Mesenchymal stem cell (in vitro differentiated cells and primary cell): ENCODE results near the gene IQCF2.

ENCODE experiments used
- DNase-seq: peaks from one replicate; pipeline ENCODE4 v3.0.0-alpha.2; 2013
- H2AFZ ChIP-seq: one replicate; pipeline ENCODE4 v1.6.1; 2013; ENCODE audit warnings: low read depth, mild to moderate bottlenecking, control low read depth, inconsistent platforms, low read length, moderate library complexity
- H2AK5ac ChIP-seq: 2 replicates; pipeline ENCODE4 v1.6.1; 2013; ENCODE audit warnings: low read length, moderate library complexity, mild to moderate bottlenecking, inconsistent platforms; ENCODE audit not compliant: severe bottlenecking
- H2BK120ac ChIP-seq: one replicate; pipeline ENCODE4 v1.6.1; 2013; ENCODE audit warnings: low read depth, mild to moderate bottlenecking, inconsistent platforms, low read length, moderate library complexity
- H2BK12ac ChIP-seq, 2 experiments: one replicate each; pipeline ENCODE4 v1.6.1; 2013; ENCODE audit warnings: inconsistent platforms in 2 of 2, low read length in 2 of 2, mild to moderate bottlenecking in 2 of 2, moderate library complexity in 2 of 2, control low read depth in 1 of 2
- H2BK15ac ChIP-seq: one replicate; pipeline ENCODE4 v1.6.1; 2013; ENCODE audit warnings: mild to moderate bottlenecking, low read depth, inconsistent platforms; ENCODE audit not compliant: poor library complexity, severe bottlenecking
- H2BK5ac ChIP-seq: 2 replicates; pipeline ENCODE4 v1.6.1; 2013; ENCODE audit warnings: low read depth, mild to moderate bottlenecking, low read length, control low read depth, inconsistent platforms; ENCODE audit not compliant: poor library complexity, severe bottlenecking
- H3K14ac ChIP-seq, 2 experiments: one replicate each; pipeline ENCODE4 v1.6.1; 2013; ENCODE audit warnings: inconsistent platforms in 2 of 2, low read length in 2 of 2, control low read depth in 1 of 2, mild to moderate bottlenecking in 1 of 2, moderate library complexity in 1 of 2
- H3K18ac ChIP-seq, 2 experiments: one replicate each; pipeline ENCODE4 v1.6.1; 2013; ENCODE audit warnings: inconsistent platforms in 2 of 2, low read length in 2 of 2, control low read depth in 1 of 2, low read depth in 1 of 2, mild to moderate bottlenecking in 1 of 2
- H3K23ac ChIP-seq, 2 experiments: one replicate each; pipeline ENCODE4 v1.6.1; 2013; ENCODE audit warnings: inconsistent platforms in 2 of 2, low read length in 2 of 2, mild to moderate bottlenecking in 2 of 2, moderate library complexity in 2 of 2, control low read depth in 1 of 2
- H3K27ac ChIP-seq: 2 replicates; pipeline ENCODE4 v1.5.1; 2013; ENCODE audit warnings: mild to moderate bottlenecking, moderate library complexity, low read length, control low read depth, inconsistent platforms; ENCODE audit not compliant: poor library complexity, severe bottlenecking
- H3K27me3 ChIP-seq, 2 experiments: 2 replicates each; pipeline versions ENCODE4 v1.6.1 to v1.7.0; 2013; ENCODE audit warnings: low read length in 2 of 2, mild to moderate bottlenecking in 2 of 2, moderate library complexity in 2 of 2, control low read depth in 1 of 2, inconsistent platforms in 1 of 2; ENCODE audit not compliant: control insufficient read depth in 1 of 2, insufficient read depth in 1 of 2
- H3K36me3 ChIP-seq, 2 experiments: 2 replicates each; pipeline versions ENCODE4 v1.6.1 to v1.7.0; 2013; ENCODE audit warnings: low read length in 2 of 2, control low read depth in 1 of 2, inconsistent platforms in 1 of 2, low read depth in 1 of 2, mild to moderate bottlenecking in 1 of 2; ENCODE audit not compliant: insufficient read depth in 2 of 2, control insufficient read depth in 1 of 2
- H3K4ac ChIP-seq, 2 experiments: one replicate each; pipeline ENCODE4 v1.6.1; 2013; ENCODE audit warnings: inconsistent platforms in 2 of 2, low read length in 2 of 2, mild to moderate bottlenecking in 2 of 2, moderate library complexity in 2 of 2, control low read depth in 1 of 2, low read depth in 1 of 2
- H3K4me1 ChIP-seq: 2 replicates; pipeline ENCODE4 v1.6.1; 2013; ENCODE audit warnings: low read depth, low read length, control low read depth; ENCODE audit not compliant: control insufficient read depth, insufficient read depth
- H3K4me2 ChIP-seq: 2 replicates; pipeline ENCODE4 v1.6.1; 2013; ENCODE audit warnings: low read length, mild to moderate bottlenecking, inconsistent platforms; ENCODE audit not compliant: poor library complexity, severe bottlenecking
- H3K4me3 ChIP-seq, 2 experiments: 2 replicates each; pipeline versions ENCODE4 v1.5.1 to v1.7.0; 2013; ENCODE audit warnings: low read length in 2 of 2, mild to moderate bottlenecking in 2 of 2, control low read depth in 1 of 2, low read depth in 1 of 2; ENCODE audit not compliant: insufficient read depth in 1 of 2
- H3K79me1 ChIP-seq: replicated peaks from 2 replicates; pipeline ENCODE4 v1.6.1; 2013; ENCODE audit warnings: mild to moderate bottlenecking, control low read depth, low read length, inconsistent platforms; ENCODE audit not compliant: poor library complexity, severe bottlenecking
- H3K9ac ChIP-seq: 2 replicates; pipeline ENCODE4 v1.7.0; 2013; ENCODE audit warnings: mild to moderate bottlenecking, low read length, moderate library complexity
- H3K9me3 ChIP-seq: 2 replicates; pipeline ENCODE4 v1.7.0; 2013; ENCODE audit warnings: mild to moderate bottlenecking, low read length; ENCODE audit not compliant: control insufficient read depth
- H4K8ac ChIP-seq: one replicate; pipeline ENCODE4 v1.6.1; 2013; ENCODE audit warnings: inconsistent platforms, mild to moderate bottlenecking, low read length, moderate library complexity
- H4K91ac ChIP-seq: one replicate; pipeline ENCODE4 v1.6.1; 2013; ENCODE audit warnings: mild to moderate bottlenecking, low read length, inconsistent platforms
- WGBS: methylation state at CpG from one replicate; pipeline ENCODE4 v1.1.7; 2013; ENCODE audit warnings: mixed read lengths; 5-methylcytosine and 5-hydroxymethylcytosine counted together

IQCF2 gene

GRCh38 chr3:51886447-51886846, 25.0 kb downstream of the IQCF2 start:
- Histone ChIP-seq H2AK5ac (no peak overlapping the region), H4K91ac (no peak overlapping the region), H3K4ac (no peak overlapping the region), H3K18ac (no peak overlapping the region), H3K36me3 (no peaks in the 10 kb centered on the region), H2BK120ac (no peak overlapping the region), H4K8ac (no peak overlapping the region), H2BK5ac (no peak overlapping the region), H2AFZ (no peak overlapping the region), H3K9me3 (no peaks in the 10 kb centered on the region), H3K14ac (no peak overlapping the region), H3K9ac (no peak overlapping the region), H3K79me1 (no peaks in the 10 kb centered on the region), H3K4me2 (no peak overlapping the region), H3K27me3 (peaks cover 3 to 5% of the 10 kb centered on the region in 2 experiments), H2BK12ac (no peak overlapping the region), H3K27ac (no peak overlapping the region), H3K23ac (no peak overlapping the region), H3K4me3 (no peak overlapping the region), H3K4me1 (no peaks in the 10 kb centered on the region), H2BK15ac (no peak overlapping the region)
- DNase-seq, result no peak

- Histone ChIP-seq H3K4me3 (no peak overlapping the region), H3K4ac (no peak overlapping the region), H3K79me1 (no peaks in the 10 kb centered on the region), H3K9ac (no peak overlapping the region), H3K4me2 (no peak overlapping the region), H2BK12ac (no peak overlapping the region), H4K8ac (no peak overlapping the region), H3K9me3 (no peaks in the 10 kb centered on the region), H3K4me1 (no peaks in the 10 kb centered on the region), H2AFZ (no peak overlapping the region), H3K14ac (peak overlapping the region in 1 of 2 experiments; percentile 22), H4K91ac (no peak overlapping the region), H3K18ac (no peak overlapping the region), H2BK120ac (no peak overlapping the region), H3K27ac (no peak overlapping the region), H2AK5ac (no peak overlapping the region), H3K27me3 (peaks cover 3 to 13% of the 10 kb centered on the region in 2 experiments), H2BK5ac (no peak overlapping the region), H3K23ac (no peak overlapping the region), H3K36me3 (no peaks in the 10 kb centered on the region), H2BK15ac (no peak overlapping the region)
- no peak for DNase-seq
- WGBS, result 93% methylated on average over 2 of the region's 2 CpGs
Measured at GRCh38 chr3:51887620-51888019, 26.2 kb downstream of the IQCF2 start.

- no peak overlapping the region for H2BK15ac ChIP-seq
- H2BK5ac ChIP-seq, result no peak overlapping the region
- H2BK120ac ChIP-seq, result no peak overlapping the region
- 93% methylated on average over 12 of the region's 12 CpGs for WGBS
- no peaks in the 10 kb centered on the region for H3K4me1 ChIP-seq
- H3K18ac ChIP-seq, result no peak overlapping the region
- no peak overlapping the region for H3K4me2 ChIP-seq
- H3K9ac ChIP-seq, result no peak overlapping the region
- H3K4me3 ChIP-seq, result no peak overlapping the region
- no peak overlapping the region for H3K27ac ChIP-seq
- no peaks in the 10 kb centered on the region for H3K9me3 ChIP-seq
- H2BK12ac ChIP-seq, result no peak overlapping the region
- no peak for DNase-seq
- no peak overlapping the region for H3K4ac ChIP-seq
- H4K91ac ChIP-seq, result no peak overlapping the region
- no peak overlapping the region for H3K14ac ChIP-seq
- peaks cover 0 to 19% of the 10 kb centered on the region in 2 experiments for H3K27me3 ChIP-seq
- no peak overlapping the region for H4K8ac ChIP-seq
- H3K79me1 ChIP-seq, result no peaks in the 10 kb centered on the region
- H2AFZ ChIP-seq, result no peak overlapping the region
- no peak overlapping the region for H2AK5ac ChIP-seq
- H3K36me3 ChIP-seq, result no peaks in the 10 kb centered on the region
- H3K23ac ChIP-seq, result no peak overlapping the region
Measured at GRCh38 chr3:51888463-51889105, 27.2 kb downstream of the IQCF2 start.

GRCh38 chr3:51891242-51892039, 30.0 kb downstream of the IQCF2 start:
- H3K9ac ChIP-seq, result no peak overlapping the region
- H3K4me1 ChIP-seq, result no peaks in the 10 kb centered on the region
- no peak overlapping the region for H3K23ac ChIP-seq
- H3K4me2 ChIP-seq, result no peak overlapping the region
- H3K14ac ChIP-seq, result peak overlapping the region in 1 of 2 experiments; percentile 62
- H2BK15ac ChIP-seq, result no peak overlapping the region
- no peak for DNase-seq
- H2AK5ac ChIP-seq, result no peak overlapping the region
- H2AFZ ChIP-seq, result no peak overlapping the region
- no peak overlapping the region for H3K4ac ChIP-seq
- H3K27ac ChIP-seq, result no peak overlapping the region
- H2BK120ac ChIP-seq, result no peak overlapping the region
- no peak overlapping the region for H3K18ac ChIP-seq
- WGBS, result 80% methylated on average over 7 of the region's 7 CpGs
- no peaks in the 10 kb centered on the region for H3K79me1 ChIP-seq
- H3K9me3 ChIP-seq, result no peaks in the 10 kb centered on the region
- no peak overlapping the region for H3K4me3 ChIP-seq
- no peak overlapping the region for H4K8ac ChIP-seq
- H4K91ac ChIP-seq, result no peak overlapping the region
- H3K36me3 ChIP-seq, result no peaks in the 10 kb centered on the region
- H2BK5ac ChIP-seq, result no peak overlapping the region
- no peak overlapping the region for H2BK12ac ChIP-seq
- H3K27me3 ChIP-seq, result peaks cover 5 to 25% of the 10 kb centered on the region in 2 experiments
